K562 (cell line): ENCODE measurements around the gene WDR45. TPM values are rescaled to one million over a fixed set of nuclear protein-coding genes. Genes with fewer than 3 reads are reported as not detected.

ENCODE experiments used
- ATAC-seq: fragments of 200-7000 bp; cut with Tn5 transposase; 3 replicates; pipeline ENCODE4 v1.9.1; 2020; ENCODE audit warnings: moderate library complexity
- BruUV-seq: library from RNA; stranded (reverse); fragments of 400-500 nt; replicated peaks from 2 replicates; lab custom pipeline; 2021; lab: Mats Ljungman, UMichigan
- CTCF ChIA-PET: fragments of 300-600 bp; formaldehyde crosslinking; extraction: SDS; loops from one replicate; lab custom pipeline; 2021; ENCODE audit warnings: low intra/inter-chr PET ratio; lab: Yijun Ruan, JAX
- POLR2A ChIA-PET: fragments of 300-600, 350-650 bp; sonication (Branson Sonifier 250); formaldehyde crosslinking; extraction: SDS; loops from one replicate; lab custom pipeline; 2021; ENCODE audit warnings: antibody characterized with exemption, inconsistent platforms; lab: Yijun Ruan, JAX
- DNase-seq, 4 experiments: peaks; one replicate each; pipeline versions ENCODE4 v3.0.0 to v3.0.0-alpha.2; 2011 to 2018; ENCODE audit warnings: low spot score in 3 of 4, mixed read lengths in 3 of 4; ENCODE audit errors: extremely low read depth in 1 of 4
- FAIRE-seq: peaks from 2 replicates; lab custom pipeline; 2011; peaks lifted over from hg19 to GRCh38; lab: Jason Lieb, UNC
- H2AFZ ChIP-seq: 2 replicates; pipeline ENCODE4 v1.6.0; 2011; ENCODE audit warnings: low read depth, low read length, control low read depth, inconsistent platforms
- H3K27ac ChIP-seq: fragments of 200-600 bp; 3 replicates; pipeline ENCODE4 v1.8.0; 2011; ENCODE audit warnings: low read depth, mild to moderate bottlenecking, control low read depth, inconsistent platforms, low read length, moderate library complexity, mixed read lengths; ENCODE audit errors: extremely low read depth
- H3K27me3 ChIP-seq, 2 experiments: fragments of 300-600 bp in 1 of 2; 2 replicates in 1 of 2; 3 replicates in 1 of 2; pipeline versions ENCODE4 v1.6.0 to v1.8.0; 2011; ENCODE audit warnings: inconsistent platforms in 2 of 2, low read length in 2 of 2, mild to moderate bottlenecking in 1 of 2, mixed read lengths in 1 of 2, moderate library complexity in 1 of 2; ENCODE audit not compliant: control insufficient read depth in 2 of 2, insufficient read depth in 2 of 2
- H3K36me3 ChIP-seq: fragments of 300-600 bp; 3 replicates; pipeline ENCODE4 v1.8.0; 2011; ENCODE audit warnings: mild to moderate bottlenecking, low read length, inconsistent platforms; ENCODE audit not compliant: control insufficient read depth, insufficient read depth
- H3K4me1 ChIP-seq, 2 experiments: fragments of 200-600 bp in 1 of 2; replicated peaks in 1 of 2; 2 replicates in 1 of 2; 3 replicates in 1 of 2; pipeline versions ENCODE4 v1.5.1 to v1.8.0; 2011; ENCODE audit warnings: inconsistent platforms in 2 of 2, low read length in 2 of 2, mild to moderate bottlenecking in 1 of 2, mixed read lengths in 1 of 2, moderate library complexity in 1 of 2; ENCODE audit not compliant: control insufficient read depth in 2 of 2, insufficient read depth in 2 of 2
- H3K4me2 ChIP-seq: 2 replicates; pipeline ENCODE4 v1.6.1; 2011; ENCODE audit warnings: low read length, control low read depth, inconsistent platforms, mixed read lengths; ENCODE audit not compliant: insufficient read depth
- H3K4me3 ChIP-seq: fragments of 200-600 bp; sonication (generic), shearing (Covaris generic); 2 replicates; pipeline ENCODE4 v1.5.1; 2016; ENCODE audit warnings: control low read depth, inconsistent platforms
- H3K79me2 ChIP-seq: fragments of 200-600 bp; 3 replicates; pipeline ENCODE4 v1.8.0; 2011; ENCODE audit warnings: low read length, inconsistent platforms; ENCODE audit not compliant: control insufficient read depth, insufficient read depth
- H3K9ac ChIP-seq, 2 experiments: 2 replicates each; pipeline versions ENCODE4 v1.6.0 to v1.6.1; 2011; ENCODE audit warnings: low read depth in 2 of 2, low read length in 2 of 2, control low read depth in 1 of 2, inconsistent platforms in 1 of 2, mild to moderate bottlenecking in 1 of 2, mixed read lengths in 1 of 2; ENCODE audit not compliant: insufficient read depth in 1 of 2
- H3K9me1 ChIP-seq: one replicate; pipeline ENCODE4 v1.6.0; 2011; ENCODE audit warnings: inconsistent platforms, mild to moderate bottlenecking, low read length, moderate library complexity; ENCODE audit not compliant: control insufficient read depth, insufficient read depth
- H3K9me3 ChIP-seq: replicated peaks from 2 replicates; pipeline ENCODE4 v1.5.1; 2011; ENCODE audit warnings: low read depth, low read length, inconsistent platforms; ENCODE audit not compliant: control insufficient read depth, insufficient read depth
- H4K20me1 ChIP-seq: replicated peaks from 2 replicates; pipeline ENCODE4 v1.6.1; 2011; ENCODE audit warnings: low read length, inconsistent platforms, mixed read lengths; ENCODE audit not compliant: control insufficient read depth, insufficient read depth
- ATF6 ChIP-seq: sonication (generic); formaldehyde crosslinking; IDR thresholded peaks from 2 replicates; pipeline ENCODE4 v1.4.0; 2020; ENCODE audit warnings: mild to moderate bottlenecking, missing genetic modification reagents
- CSDE1 ChIP-seq, 2 experiments: fragments of 450-650 bp; IDR thresholded peaks; 2 replicates each; pipeline ENCODE4 v1.6.1; 2016; ENCODE audit warnings: mild to moderate bottlenecking in 1 of 2
- GABPB1 ChIP-seq: sonication (generic); formaldehyde crosslinking; IDR thresholded peaks from 2 replicates; pipeline ENCODE4 v1.8.0; 2022; ENCODE audit warnings: mild to moderate bottlenecking, missing genetic modification reagents
- HBP1 ChIP-seq: fragments of 450-650 bp; formaldehyde crosslinking; IDR thresholded peaks from 2 replicates; pipeline ENCODE4 v1.4.0; 2022; ENCODE audit warnings: missing genetic modification characterization
- ZNF121 ChIP-seq: sonication (generic); formaldehyde crosslinking; conservative IDR thresholded peaks from 2 replicates; pipeline ENCODE4 v1.8.0; 2022; ENCODE audit warnings: missing genetic modification reagents
- ZNF224 ChIP-seq: sonication (generic); formaldehyde crosslinking; IDR thresholded peaks from 2 replicates; pipeline ENCODE4 v1.8.0; 2022; ENCODE audit warnings: mild to moderate bottlenecking, missing genetic modification reagents
- ZNF282 ChIP-seq: sonication (generic); formaldehyde crosslinking; IDR thresholded peaks from 2 replicates; pipeline ENCODE4 v1.8.1; 2023; ENCODE audit warnings: missing genetic modification reagents
- ZNF609 ChIP-seq: sonication (generic); formaldehyde crosslinking; IDR thresholded peaks from 2 replicates; pipeline ENCODE4 v1.8.1; 2023; ENCODE audit warnings: missing genetic modification reagents, mild to moderate bottlenecking, borderline replicate concordance
- ZNF75A ChIP-seq: fragments of 450-650 bp; formaldehyde crosslinking; IDR thresholded peaks from 2 replicates; pipeline ENCODE4 v1.4.0; 2020; ENCODE audit warnings: mild to moderate bottlenecking
- WGBS: fragments of 100-300 bp; shearing (Covaris generic); methylation state at CpG from one replicate; pipeline ENCODE4 v1.1.6; 2016; ENCODE audit warnings: low coverage, mixed read lengths; ENCODE audit not compliant: insufficient coverage; ENCODE audit errors: missing lambda C conversion rate; 5-methylcytosine and 5-hydroxymethylcytosine counted together
- in situ Hi-C: fragments of 300-500 bp; cut with MboI; formaldehyde crosslinking; loops from 4 replicates; pipeline ENCODE4 v1.15.0; 2018; ENCODE audit warnings: inconsistent platforms, mixed read lengths
- intact Hi-C: fragments of 100-400 bp; cut with micrococcal nuclease; formaldehyde crosslinking; loops from 2 replicates; pipeline ENCODE4 v1.14.2; 2022
- polyA plus RNA-seq, 8 experiments: library from polyadenylated mRNA; depleted of rRNA in 4 of 8; stranded (reverse) in 5 of 8; unstranded in 3 of 8; fragments of >200 nt; fragmentation: Nextera tagmentation in 2 of 8; fragmentation: Illumina TruSeq in 1 of 8; extraction: Ambion mirVana in 2 of 8; extraction: Trizol in 1 of 8; gene quantifications; 2 replicates each; pipeline versions ENCODE4 v1.2.1 to v1.2.3, GENCODE V29; 2011 to 2014; ENCODE audit warnings: inconsistent platforms in 1 of 8, missing spikeins in 1 of 8
- total RNA-seq, 7 experiments: library from RNA; depleted of rRNA in 6 of 7; stranded (reverse); fragments of >200 nt in 6 of 7; fragmentation: Illumina TruSeq in 2 of 7; extraction: Trizol in 2 of 7; gene quantifications; 2 replicates each; pipeline versions ENCODE4 v1.2.1 to v1.2.3, GENCODE V29; 2011 to 2021; ENCODE audit warnings: low replicate concordance in 1 of 7
- TF ChIP-seq, protein P1 (sequence below): fragments of 450-650 bp; conservative IDR thresholded peaks from 2 replicates; pipeline ENCODE4 v1.6.1; 2016; ENCODE audit warnings: missing genetic modification characterization, low read depth, mild to moderate bottlenecking, missing compliant biosample characterization, moderate library complexity
- TF ChIP-seq, protein P2 (sequence below), 2 experiments: fragments of 200-800 bp in 1 of 2; sonication (Bioruptor generic) in 1 of 2; sonication (generic) in 1 of 2; formaldehyde crosslinking in 1 of 2; IDR thresholded peaks in 1 of 2; conservative IDR thresholded peaks in 1 of 2; 2 replicates each; pipeline versions ENCODE4 v1.5.0 to v1.6.1; 2016 to 2020; ENCODE audit warnings: missing compliant biosample characterization in 1 of 2, missing genetic modification characterization in 1 of 2, missing genetic modification reagents in 1 of 2

WDR45 gene
- total and polyA plus RNA-seq, 9 of the 15 experiments (the other 6 are each of a cell fraction or from before 2014, with no cell fraction given), result 19.4 to 136 (median 59.7) TPM

GRCh38 chrX:49070988-49071387 is 8.7 kb downstream of the WDR45 start:
- Histone ChIP-seq H3K4me1 (peaks cover 0 to 40% of the 10 kb centered on the region in 2 experiments; a peak in 3 of 5 replicates), H2AFZ (no peak overlapping the region), H3K9me1 (no peaks in the 10 kb centered on the region), H3K4me2 (no peak overlapping the region), H3K9me3 (no peaks in the 10 kb centered on the region), H3K36me3 (peaks cover 12% of the 10 kb centered on the region; the same call in 2 of the 3 replicates), H3K4me3 (no peak overlapping the region), H3K27me3 (no peaks in the 10 kb centered on the region), H3K9ac (no peak overlapping the region), H3K79me2 (no peaks in the 10 kb centered on the region), H3K27ac (no peak overlapping the region), H4K20me1 (no peaks in the 10 kb centered on the region)
- ATAC-seq, result no peak
- intact Hi-C loops, result no loop called here
- 55% methylated on average over 4 of the region's 4 CpGs for WGBS
- CTCF ChIA-PET, result no interaction called here
- POLR2A ChIA-PET, result interaction anchor here (1.1 kb wide), 1 partner anchor 19 kb away, joined by 3 read pairs; no protein-coding TSS in a partner anchor
- FAIRE-seq, result no peak
- in situ Hi-C loops, result no loop called here
- BruUV-seq, result no TSS peak
- DNase-seq, result no peak
- TF ChIP-seq CSDE1 (IDR thresholded peaks at IDR 0.05) (no peak), ZNF609 (CRISPR knock-in tag) (no peak), HBP1 (CRISPR knock-in tag) (no peak), ZNF121 (CRISPR knock-in tag) (no peak), GABPB1 (CRISPR knock-in tag) (no peak), ZNF282 (CRISPR knock-in tag) (no peak), ZNF224 (CRISPR knock-in tag) (no peak), ZNF75A (CRISPR knock-in tag) (no peak), ATF6 (CRISPR knock-in tag) (no peak)
- TF ChIP-seq, protein P1, sequence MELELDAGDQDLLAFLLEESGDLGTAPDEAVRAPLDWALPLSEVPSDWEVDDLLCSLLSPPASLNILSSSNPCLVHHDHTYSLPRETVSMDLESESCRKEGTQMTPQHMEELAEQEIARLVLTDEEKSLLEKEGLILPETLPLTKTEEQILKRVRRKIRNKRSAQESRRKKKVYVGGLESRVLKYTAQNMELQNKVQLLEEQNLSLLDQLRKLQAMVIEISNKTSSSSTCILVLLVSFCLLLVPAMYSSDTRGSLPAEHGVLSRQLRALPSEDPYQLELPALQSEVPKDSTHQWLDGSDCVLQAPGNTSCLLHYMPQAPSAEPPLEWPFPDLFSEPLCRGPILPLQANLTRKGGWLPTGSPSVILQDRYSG (tag), result no peak
- TF ChIP-seq, protein P2, sequence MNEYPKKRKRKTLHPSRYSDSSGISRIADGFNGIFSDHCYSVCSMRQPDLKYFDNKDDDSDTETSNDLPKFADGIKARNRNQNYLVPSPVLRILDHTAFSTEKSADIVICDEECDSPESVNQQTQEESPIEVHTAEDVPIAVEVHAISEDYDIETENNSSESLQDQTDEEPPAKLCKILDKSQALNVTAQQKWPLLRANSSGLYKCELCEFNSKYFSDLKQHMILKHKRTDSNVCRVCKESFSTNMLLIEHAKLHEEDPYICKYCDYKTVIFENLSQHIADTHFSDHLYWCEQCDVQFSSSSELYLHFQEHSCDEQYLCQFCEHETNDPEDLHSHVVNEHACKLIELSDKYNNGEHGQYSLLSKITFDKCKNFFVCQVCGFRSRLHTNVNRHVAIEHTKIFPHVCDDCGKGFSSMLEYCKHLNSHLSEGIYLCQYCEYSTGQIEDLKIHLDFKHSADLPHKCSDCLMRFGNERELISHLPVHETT (CRISPR knock-in tag; conservative IDR thresholded peaks at IDR 0.05 in 1 of 2, IDR thresholded peaks at IDR 0.05 in 1 of 2), result no peak
